Epithelial cell of prostate (primary cell): Measurements from ENCODE around the gene DCBLD2.
"Not testable (repeated sequence)": the region's sequence is repeated elsewhere in the genome, so short reads cannot be mapped to it uniquely, and the experiment has no call there.

Experiments used
- DNase-seq: peaks from one replicate; pipeline ENCODE4 v3.0.0-alpha.2; 2011; ENCODE audit warnings: low read depth, low spot score
- H3K27ac ChIP-seq: fragments of 450-650 bp; 2 replicates; pipeline ENCODE4 v1.5.1; 2017; ENCODE audit warnings: mild to moderate bottlenecking

The DCBLD2 gene

GRCh38 chr3:98892263-98892662 is 9.2 kb downstream of the DCBLD2 start:
- DNase-seq: no peak

GRCh38 chr3:98890965-98891910 is 10.3 kb downstream of the DCBLD2 start:
- peak overlapping the region; percentile 80 for H3K27ac ChIP-seq
- no peak for DNase-seq

More at GRCh38 chr3:98892263-98892662, 9.2 kb downstream of the DCBLD2 start:
- H3K27ac ChIP-seq: peak overlapping the region; percentile 80

DNA sequence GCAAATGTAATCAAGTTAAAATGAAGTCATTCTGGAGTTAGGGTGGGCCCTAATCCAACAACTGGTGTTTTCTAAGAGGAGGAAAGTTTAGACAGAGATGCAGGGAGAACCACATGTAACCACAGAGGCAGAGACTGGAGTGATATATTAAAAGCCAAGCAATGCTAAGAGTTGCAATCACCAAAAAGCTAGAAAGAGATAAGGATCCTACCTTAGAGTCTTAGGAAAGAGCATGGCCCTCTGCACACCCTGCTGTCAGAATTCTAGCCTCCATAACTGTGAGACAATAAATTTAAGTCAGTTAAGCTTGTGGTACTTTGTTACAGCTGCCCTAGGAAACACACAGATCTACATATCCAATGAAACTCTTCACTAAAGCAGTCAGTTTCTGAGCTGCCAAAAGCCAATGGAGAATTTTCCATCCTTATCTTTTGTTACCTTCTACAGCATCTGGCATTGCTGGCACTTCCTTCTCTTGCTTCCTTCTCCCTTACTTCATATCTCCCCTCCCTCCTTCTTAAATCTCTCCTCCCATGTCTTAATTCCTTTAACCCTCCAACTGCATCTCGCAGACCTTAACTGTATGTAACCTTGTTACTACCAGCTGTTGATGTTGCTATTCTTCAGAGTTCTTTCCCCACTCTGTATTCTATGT is 11.2 kb downstream of the DCBLD2 start:
- peak overlapping the region; percentile 80 for H3K27ac ChIP-seq
- DNase-seq: no peak

GRCh38 chr3:98887684-98888083 is 13.8 kb downstream of the DCBLD2 start:
- no peak for DNase-seq
- peak overlapping the region; percentile 36 for H3K27ac ChIP-seq

DNA sequence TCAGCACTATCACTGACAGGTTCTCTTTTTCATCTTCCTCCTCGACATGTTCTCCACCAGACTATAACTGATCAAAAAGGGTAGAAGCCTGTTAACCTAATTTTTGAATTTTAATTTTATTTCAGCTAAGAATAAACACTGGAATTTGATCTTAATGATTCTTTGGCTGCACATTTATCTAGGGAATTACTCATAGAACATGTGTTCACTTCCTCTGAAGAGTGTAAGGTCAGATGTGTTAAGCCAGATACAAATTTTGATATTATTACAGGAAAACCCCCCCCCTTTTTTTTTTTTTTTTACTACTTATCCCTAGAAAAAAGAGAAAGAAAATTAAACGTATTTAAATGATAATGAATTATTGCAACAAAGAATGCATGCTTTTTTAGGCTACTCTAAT is 15.0 kb downstream of the DCBLD2 start:
- H3K27ac ChIP-seq: peak overlapping the region; percentile 36
- no peak for DNase-seq

GRCh38 chr3:98885851-98886250 is 15.6 kb downstream of the DCBLD2 start:
- H3K27ac ChIP-seq: peak overlapping the region; percentile 36
- no peak for DNase-seq

- no peak for DNase-seq
- peak overlapping the region; percentile 36 for H3K27ac ChIP-seq
Measured at GRCh38 chr3:98884675-98885371, 16.7 kb downstream of the DCBLD2 start.

- not testable (repeated sequence) for DNase-seq, H3K27ac ChIP-seq
Measured at GRCh38 chr3:98882614-98883333, 18.7 kb downstream of the DCBLD2 start.

- DNase-seq: no peak
- peak overlapping the region; percentile 63 for H3K27ac ChIP-seq
Measured at GRCh38 chr3:98877132-98877531, 24.4 kb downstream of the DCBLD2 start.

DNA sequence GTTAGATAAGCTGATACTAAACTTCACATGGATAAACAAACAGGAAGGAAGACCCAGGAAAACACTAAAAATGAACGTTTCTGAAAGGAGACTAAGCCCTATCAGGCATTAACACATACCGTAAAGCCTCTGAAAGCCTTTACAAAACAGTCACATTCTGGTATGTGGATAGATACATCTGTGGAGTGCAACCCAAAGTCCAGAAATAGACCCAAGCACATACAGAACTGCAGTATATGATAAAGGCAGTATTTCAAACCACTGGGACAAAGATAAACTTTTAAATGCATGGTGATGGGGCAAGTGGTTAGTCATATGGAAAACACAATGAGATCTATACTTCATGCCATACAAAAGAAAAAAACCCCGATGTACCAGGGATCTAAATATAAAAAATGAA is 26.0 kb downstream of the DCBLD2 start:
- H3K27ac ChIP-seq: peak overlapping the region; percentile 63
- no peak for DNase-seq

GRCh38 chr3:98874602-98875249 is 26.8 kb downstream of the DCBLD2 start:
- H3K27ac ChIP-seq: peak overlapping the region; percentile 63
- DNase-seq: no peak

DNA sequence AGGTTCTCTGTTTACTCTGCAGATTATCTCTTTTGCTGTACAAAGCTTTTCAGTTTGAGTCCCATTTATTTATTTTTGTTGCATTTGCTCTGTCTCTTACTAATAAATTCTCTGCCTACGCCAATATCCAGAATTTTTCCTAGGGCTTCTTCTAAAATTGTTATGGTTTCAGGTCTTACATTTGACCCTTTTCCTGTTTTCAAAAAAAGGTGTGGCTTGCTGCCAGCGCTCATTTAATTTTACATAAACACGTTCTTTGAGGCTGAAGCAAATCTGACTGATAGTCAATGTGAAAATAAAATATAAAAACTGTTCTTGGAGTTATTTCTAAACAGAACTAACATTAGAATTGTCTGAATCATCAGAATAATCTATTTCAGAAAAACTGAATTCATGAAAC is 32.1 kb downstream of the DCBLD2 start:
- no peak overlapping the region for H3K27ac ChIP-seq

DNA sequence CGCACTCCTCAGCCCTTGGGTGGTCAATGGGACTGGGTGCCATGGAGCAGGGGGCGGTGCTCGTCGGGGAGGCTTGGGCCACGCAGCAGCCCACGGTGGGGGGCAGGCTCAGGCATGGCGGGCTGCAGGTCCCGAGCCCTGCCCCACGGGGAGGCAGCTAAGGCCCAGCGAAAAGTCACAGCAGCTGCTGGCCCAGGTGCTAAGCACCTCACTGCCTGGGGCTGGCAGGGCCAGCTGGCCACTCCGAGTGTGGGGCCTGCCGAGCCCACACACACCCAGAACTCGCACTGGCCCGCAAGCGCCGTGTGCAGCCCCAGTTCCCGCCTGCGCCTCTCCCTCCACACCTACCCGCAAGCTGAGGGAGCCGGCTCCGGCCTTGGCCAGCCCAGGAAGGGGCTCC is 43.5 kb downstream of the DCBLD2 start:
- not testable (repeated sequence) for DNase-seq, H3K27ac ChIP-seq

More for the DNA sequence above, 32.1 kb downstream of the DCBLD2 start:
- no peak for DNase-seq

DNA sequence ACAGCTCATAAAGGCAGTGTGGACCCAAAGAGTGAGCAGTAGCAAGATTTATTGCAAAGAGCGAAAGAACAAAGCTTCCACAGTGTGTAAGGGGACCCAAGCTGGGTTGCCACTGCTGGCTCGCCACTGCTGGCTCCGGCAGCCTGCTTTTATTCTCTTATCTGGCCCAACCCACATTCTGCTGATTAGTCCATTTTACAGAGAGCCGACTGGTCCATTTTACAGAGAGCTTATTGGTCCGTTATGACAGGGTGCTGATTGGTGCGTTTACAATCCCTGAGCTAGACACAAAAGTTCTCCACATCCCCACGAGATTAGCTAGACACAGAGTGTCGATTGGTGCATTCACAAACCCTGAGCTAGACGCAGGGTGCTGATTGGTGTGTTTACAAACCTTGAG is 44.2 kb downstream of the DCBLD2 start:
- DNase-seq, H3K27ac ChIP-seq: not testable (repeated sequence)

DNA sequence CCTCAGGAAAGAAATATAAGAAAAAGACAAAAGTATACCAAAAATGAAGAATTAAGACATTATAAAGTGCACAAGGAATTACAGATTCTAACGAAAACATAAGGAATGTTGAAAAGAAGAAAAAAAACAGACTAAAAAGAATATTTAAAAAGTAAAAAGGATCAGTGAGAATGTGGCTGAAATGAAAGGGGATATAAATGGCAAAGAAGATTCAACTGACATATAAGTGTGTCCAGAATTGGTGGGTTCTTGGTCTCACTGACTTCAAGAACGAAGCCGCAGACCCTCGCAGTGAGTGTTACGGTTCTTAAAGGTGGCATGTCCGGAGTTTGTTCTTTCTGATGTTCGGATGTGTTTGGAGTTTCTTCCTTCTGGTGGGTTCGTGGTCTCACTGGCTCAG is 44.8 kb downstream of the DCBLD2 start:
- peak overlapping the region; percentile 43 for H3K27ac ChIP-seq

DNA sequence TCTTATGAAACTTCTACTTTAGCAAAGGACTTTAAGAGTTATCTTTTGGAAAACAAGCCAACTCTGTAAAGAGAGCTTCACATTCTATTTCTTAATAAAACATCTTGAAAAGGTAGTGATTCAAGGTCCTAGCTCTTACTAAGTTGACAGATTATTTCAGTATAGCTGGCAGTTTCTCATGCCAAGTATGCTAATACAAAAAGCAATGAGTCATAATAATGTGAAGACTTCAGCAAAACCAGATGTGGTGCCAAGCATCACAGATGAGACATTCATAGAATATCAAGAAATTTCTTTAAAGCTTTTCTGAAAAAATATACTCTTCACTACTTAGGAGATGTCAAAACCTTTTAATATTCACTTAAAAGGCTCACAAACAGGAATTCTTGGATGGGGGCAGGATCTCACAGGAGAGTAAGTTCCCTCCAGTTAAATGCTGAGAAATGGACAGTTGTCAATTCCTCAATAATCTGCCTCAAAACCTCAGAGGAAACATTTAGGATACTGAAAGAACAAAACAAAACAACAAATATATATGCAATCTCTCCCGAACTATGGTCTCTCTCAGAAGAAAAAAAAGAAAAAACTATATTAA is 45.6 kb downstream of the DCBLD2 start:
- H3K27ac ChIP-seq: peak overlapping the region; percentile 43
- DNase-seq: peak; percentile 46

More for the DNA sequence above, 44.8 kb downstream of the DCBLD2 start:
- no peak for DNase-seq

GRCh38 chr3:98848108-98848507 is 53.4 kb downstream of the DCBLD2 start:
- no peak overlapping the region for H3K27ac ChIP-seq
- DNase-seq: no peak

- DNase-seq: no peak
- H3K27ac ChIP-seq: peak overlapping the region; percentile 25
Measured at GRCh38 chr3:98846101-98846500, 55.4 kb downstream of the DCBLD2 start.
